HEK293 (cell line): ENCODE results near the gene FBLN5.

Source experiments
- CTCF ChIA-PET: fragments of 350-600 bp; formaldehyde crosslinking; extraction: SDS; loops from one replicate; lab custom pipeline; 2021; ENCODE audit warnings: antibody characterized with exemption; lab: Yijun Ruan, JAX
- POLR2A ChIA-PET: fragments of 300-600 bp; formaldehyde crosslinking; extraction: SDS; loops from one replicate; lab custom pipeline; 2020; ENCODE audit warnings: antibody characterized with exemption, inconsistent platforms; lab: Yijun Ruan, JAX
- H3K27ac ChIP-seq: fragments of 200-500 bp; sonication (Bioruptor generic); 2 replicates; pipeline ENCODE4 v1.5.1; 2014; ENCODE audit warnings: low read depth, low read length, control low read depth, inconsistent platforms; ENCODE audit errors: extremely low read depth
- H3K36me3 ChIP-seq, 2 experiments: fragments of 200-500 bp in 1 of 2; sonication (Bioruptor generic) in 1 of 2; 1 replicate in 1 of 2; 2 replicates in 1 of 2; pipeline ENCODE4 v1.5.1; 2014 to 2017; ENCODE audit warnings: inconsistent platforms in 2 of 2, low read length in 2 of 2; ENCODE audit not compliant: control insufficient read depth in 2 of 2, insufficient read depth in 1 of 2
- H3K4me1 ChIP-seq: fragments of 200-500 bp; sonication (Bioruptor generic); 2 replicates; pipeline ENCODE4 v1.5.1; 2014; ENCODE audit warnings: mild to moderate bottlenecking, low read length, inconsistent platforms; ENCODE audit not compliant: control insufficient read depth, insufficient read depth
- H3K4me3 ChIP-seq: 2 replicates; pipeline ENCODE4 v1.5.1; 2011; ENCODE audit warnings: low read depth, mild to moderate bottlenecking, control low read depth, low read length, moderate library complexity
- H3K9me3 ChIP-seq: fragments of 200-500 bp; sonication (Bioruptor generic); 2 replicates; pipeline ENCODE4 v1.5.1; 2014; ENCODE audit warnings: low read depth, low read length, inconsistent platforms; ENCODE audit not compliant: control insufficient read depth, insufficient read depth
- FEZF1 ChIP-seq: fragments of 450-650 bp; formaldehyde crosslinking; IDR thresholded peaks from 2 replicates; pipeline ENCODE4 v1.5.1; 2016; ENCODE audit warnings: missing biosample characterization, missing genetic modification characterization
- GLI2 ChIP-seq: fragments of 450-650 bp; formaldehyde crosslinking; IDR thresholded peaks from 2 replicates; pipeline ENCODE4; 2017; ENCODE audit warnings: missing biosample characterization, missing genetic modification characterization, low read depth, borderline replicate concordance
- GLIS1 ChIP-seq: fragments of 450-650 bp; formaldehyde crosslinking; IDR thresholded peaks from 2 replicates; pipeline ENCODE4 v1.5.1; 2016; ENCODE audit warnings: missing biosample characterization, missing genetic modification characterization
- INSM2 ChIP-seq: fragments of 450-650 bp; formaldehyde crosslinking; IDR thresholded peaks from 2 replicates; pipeline ENCODE4 v1.5.1; 2016; ENCODE audit warnings: missing biosample characterization, missing genetic modification characterization
- KLF10 ChIP-seq: fragments of 450-650 bp; IDR thresholded peaks from 2 replicates; pipeline ENCODE4 v1.5.1; 2018; ENCODE audit warnings: missing biosample characterization, mild to moderate bottlenecking, missing genetic modification characterization
- OSR2 ChIP-seq: fragments of 450-650 bp; formaldehyde crosslinking; IDR thresholded peaks from 2 replicates; pipeline ENCODE4 v1.5.1; 2016; ENCODE audit warnings: missing biosample characterization, missing genetic modification characterization
- PRDM6 ChIP-seq: fragments of 450-650 bp; formaldehyde crosslinking; IDR thresholded peaks from 2 replicates; pipeline ENCODE4 v1.5.1; 2017; ENCODE audit warnings: missing biosample characterization, missing genetic modification characterization
- SCRT2 ChIP-seq: fragments of 450-650 bp; formaldehyde crosslinking; IDR thresholded peaks from 2 replicates; pipeline ENCODE4 v1.5.1; 2016; ENCODE audit warnings: missing biosample characterization, missing genetic modification characterization
- TSHZ1 ChIP-seq: fragments of 450-650 bp; formaldehyde crosslinking; IDR thresholded peaks from 2 replicates; pipeline ENCODE4 v1.5.1; 2016; ENCODE audit warnings: missing biosample characterization, missing genetic modification characterization, borderline replicate concordance
- ZIC2 ChIP-seq: fragments of 450-650 bp; formaldehyde crosslinking; IDR thresholded peaks from 2 replicates; pipeline ENCODE4 v1.5.1; 2016; ENCODE audit warnings: missing biosample characterization, missing genetic modification characterization
- ZNF24 ChIP-seq: fragments of 450-650 bp; formaldehyde crosslinking; IDR thresholded peaks from 2 replicates; pipeline ENCODE4 v1.5.1; 2016; ENCODE audit warnings: missing biosample characterization, missing genetic modification characterization
- ZNF423 ChIP-seq: fragments of 450-650 bp; formaldehyde crosslinking; IDR thresholded peaks from 2 replicates; pipeline ENCODE4 v1.5.1; 2016; ENCODE audit warnings: missing biosample characterization, missing genetic modification characterization
- ZNF544 ChIP-seq: fragments of 450-650 bp; formaldehyde crosslinking; IDR thresholded peaks from 2 replicates; pipeline ENCODE4 v1.5.0; 2017; ENCODE audit warnings: missing biosample characterization, missing genetic modification characterization
- ZNF549 ChIP-seq: fragments of 450-650 bp; IDR thresholded peaks from 2 replicates; pipeline ENCODE4 v1.5.1; 2018; ENCODE audit warnings: missing biosample characterization, missing genetic modification characterization, mild to moderate bottlenecking, inconsistent platforms, moderate library complexity
- ZNF561 ChIP-seq: fragments of 450-650 bp; IDR thresholded peaks from 2 replicates; pipeline ENCODE4 v1.5.1; 2018; ENCODE audit warnings: missing biosample characterization, missing genetic modification characterization, borderline replicate concordance
- ZNF600 ChIP-seq: fragments of 450-650 bp; formaldehyde crosslinking; IDR thresholded peaks from 2 replicates; pipeline ENCODE4 v1.5.1; 2016; ENCODE audit warnings: missing biosample characterization, missing genetic modification characterization
- ZNF629 ChIP-seq: fragments of 450-650 bp; formaldehyde crosslinking; IDR thresholded peaks from 2 replicates; pipeline ENCODE4 v1.5.1; 2017; ENCODE audit warnings: missing biosample characterization, missing genetic modification characterization

FBLN5 gene

GRCh38 chr14:91867316-91867988 is 80.0 kb downstream of the FBLN5 start, which contains the start of gene TC2N:
Gene TC2N, minus strand, starts transcription at chr14:91867536. Its CDS starts 53,767 bp downstream, at chr14:91813769.
- POLR2A ChIA-PET, result no interaction called here
- TF ChIP-seq PRDM6 (tag by site-specific recombination) (peak; percentile 30; the same call in 1 of the 2 replicates), ZNF629 (tag by site-specific recombination) (peak; percentile 55), TSHZ1 (tag by site-specific recombination) (peak; percentile 9; the same call in 1 of the 2 replicates), ZNF544 (tag by site-specific recombination) (no peak), OSR2 (tag by site-specific recombination) (peak; percentile 73), ZNF423 (tag by site-specific recombination) (peak; percentile 84), GLIS1 (tag by site-specific recombination) (no peak), KLF10 (tag by site-specific recombination) (peak; percentile 28; the same call in 1 of the 2 replicates), ZNF24 (peak; percentile 85; the same call in 1 of the 2 replicates), INSM2 (tag by site-specific recombination) (peak; percentile 57; the same call in 1 of the 2 replicates), ZNF561 (tag by site-specific recombination) (0 out of 2 replicates have a peak, but pooled peaks have one; percentile 26), GLI2 (peak; percentile 62; the same call in 1 of the 2 replicates), ZNF600 (tag by site-specific recombination) (peak; percentile 14; the same call in 1 of the 2 replicates), FEZF1 (tag by site-specific recombination) (peak; percentile 61), ZIC2 (peak; percentile 69), SCRT2 (tag by site-specific recombination) (no peak)
- TF ChIP-seq, all 188 proteins: peak for 13
- CTCF ChIA-PET, result interaction anchor here (0.6 kb wide), 1 partner anchor 1290 kb away, joined by 3 read pairs; no protein-coding TSS in a partner anchor
- Histone ChIP-seq H3K4me1 (peaks cover 11% of the 10 kb centered on the region), H3K4me3 (no peak within 1 kb of the TSS), H3K9me3 (no peaks in the 10 kb centered on the region), H3K27ac (no peak within 1 kb of the TSS), H3K36me3 (no peaks in the 10 kb centered on the region)

- ChIA-PET CTCF (interaction anchor here (0.6 kb wide), 1 partner anchor 11 kb away, joined by 3 read pairs; no protein-coding TSS in a partner anchor), POLR2A (no interaction called here)
- TF ChIP-seq SCRT2 (tag by site-specific recombination) (0 out of 2 replicates have a peak, but pooled peaks have one; percentile 1), ZNF549 (tag by site-specific recombination) (no peak)
- Histone ChIP-seq H3K9me3 (no peaks in the 10 kb centered on the region), H3K36me3 (no peaks in the 10 kb centered on the region), H3K4me1 (peaks cover 11% of the 10 kb centered on the region), H3K27ac (no peak overlapping the region), H3K4me3 (no peak overlapping the region)
Measured at GRCh38 chr14:91866511-91867295, 80.8 kb downstream of the FBLN5 start.
